Measurements from ENCODE around the gene RAD51B.

Gene RAD51B

GRCh38 chr14:68562911-68563250 is 743.3 kb downstream of the RAD51B start:
- no peak for TF ChIP-seq CTCF (IDR thresholded peaks at IDR 0.05; ENCODE audit: extremely low read depth, missing control alignments)
- no peak for DNase-seq (ENCODE audit: low spot score)

GRCh38 chr14:68563251-68564131 is 743.9 kb downstream of the RAD51B start:
- DNase-seq (ENCODE audit: low spot score) = no peak

GRCh38 chr14:68564191-68564825 is 744.7 kb downstream of the RAD51B start:
- TF ChIP-seq CTCF (IDR thresholded peaks at IDR 0.05; ENCODE audit: extremely low read depth, missing control alignments) = no peak
- DNase-seq (ENCODE audit: low spot score) = no peak

More at GRCh38 chr14:68563251-68564131, 743.9 kb downstream of the RAD51B start:
- TF ChIP-seq CTCF (IDR thresholded peaks at IDR 0.05; ENCODE audit: extremely low read depth, missing control alignments) = no peak

- no peak for DNase-seq (ENCODE audit: low spot score)
These were observed 745.5 kb downstream of the RAD51B start for GRCh38 chr14:68564826-68565759.

GRCh38 chr14:68566075-68566474 is 746.5 kb downstream of the RAD51B start:
- no peak for DNase-seq (ENCODE audit: low spot score)
- TF ChIP-seq CTCF (IDR thresholded peaks at IDR 0.05; ENCODE audit: extremely low read depth, missing control alignments) = no peak

More at GRCh38 chr14:68564826-68565759, 745.5 kb downstream of the RAD51B start:
- TF ChIP-seq CTCF (IDR thresholded peaks at IDR 0.05; ENCODE audit: extremely low read depth, missing control alignments) = no peak

GRCh38 chr14:68568907-68569897 is 749.6 kb downstream of the RAD51B start:
- TF ChIP-seq CTCF (IDR thresholded peaks at IDR 0.05; ENCODE audit: extremely low read depth, missing control alignments) = no peak
- no peak for DNase-seq (ENCODE audit: low spot score)

Measured in GM20000 (cell line).